Right lobe of liver (tissue), 4 donors: ENCODE data around the gene TRIP12.

Experiments used
- CTCF ChIP-seq, 4 donors: fragments of 200-600 bp in 3 of 4; fragments of 450-650 bp in 1 of 4; IDR thresholded peaks; one replicate each; pipeline versions ENCODE4 v1.5.1 to v1.8.0; 2016 to 2022; ENCODE audit warnings: antibody characterized with exemption in 4 of 4, mild to moderate bottlenecking in 2 of 4
- POLR2A ChIP-seq: fragments of 450-650 bp; IDR thresholded peaks from one replicate; pipeline ENCODE4 v1.6.1; 2017; ENCODE audit warnings: antibody characterized with exemption, mild to moderate bottlenecking
- donor health status: DM: no; HTN: no; CAD: no.
- donor health status: DM: no; HTN: no; CAD: no.
- donor health status: DM: no; HTN: yes; CAD: no.

DNA sequence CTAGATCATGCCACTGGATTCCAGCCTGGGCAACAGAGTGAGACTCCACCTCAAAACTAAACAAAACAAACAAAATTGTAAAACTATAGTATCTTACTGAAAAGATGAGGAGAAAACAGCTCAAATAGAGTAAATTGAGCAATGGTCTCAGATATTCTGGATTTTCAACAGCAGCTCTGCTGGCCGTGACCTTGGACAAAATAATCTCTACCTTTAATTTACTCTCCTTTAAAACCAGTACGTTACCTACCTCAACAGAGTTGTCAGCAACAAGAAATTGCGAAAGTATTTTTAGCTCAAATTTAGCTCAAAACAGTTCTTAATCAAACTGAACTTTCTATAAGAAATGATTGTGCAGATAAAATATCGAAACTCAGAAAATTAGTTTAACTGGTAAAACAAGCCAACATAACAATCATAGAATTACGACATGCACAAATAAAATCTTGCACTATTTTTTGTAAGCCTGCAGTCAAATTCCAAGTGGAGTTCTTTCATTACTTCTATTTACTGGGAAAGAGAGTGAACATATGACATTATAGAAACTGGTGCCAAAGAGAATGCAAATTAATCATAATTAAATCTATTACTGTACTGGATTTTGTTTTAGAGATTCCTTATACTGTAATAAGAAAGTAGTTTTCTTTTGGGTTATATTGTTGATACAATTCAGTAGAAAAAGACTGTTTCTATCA lies 40.8 kb downstream of the TRIP12 start:
- TF ChIP-seq CTCF (IDR thresholded peaks at IDR 0.05) (no peak), POLR2A (no peak)
